8988T (cell line): ENCODE measurements around the gene CWC22.
"Not testable (repeated sequence)": the region's sequence is repeated elsewhere in the genome, so short reads cannot be mapped to it uniquely, and the experiment has no call there.

Source experiments
- DNase-seq: peaks from one replicate; pipeline ENCODE4 v3.0.0; 2011

CWC22 gene

GRCh38 chr2:180002198-180002770 is 4.8 kb downstream of the CWC22 start:
- DNase-seq: no peak

- no peak for DNase-seq
Observed at GRCh38 chr2:180001726-180002125, 5.4 kb downstream of the CWC22 start.

- no peak for DNase-seq
Observed at GRCh38 chr2:180000434-180000833, 6.7 kb downstream of the CWC22 start.

GRCh38 chr2:179999000-179999399 is 8.1 kb downstream of the CWC22 start:
- DNase-seq: no peak

GRCh38 chr2:179995741-179996515 is 11.2 kb downstream of the CWC22 start:
- DNase-seq: no peak

GRCh38 chr2:179991344-179991743 is 15.8 kb downstream of the CWC22 start:
- DNase-seq: no peak

- DNase-seq: no peak
Observed at GRCh38 chr2:179990676-179991317, 16.3 kb downstream of the CWC22 start.

- no peak for DNase-seq
Observed at GRCh38 chr2:179987916-179988315, 19.2 kb downstream of the CWC22 start.

- no peak for DNase-seq
Observed at GRCh38 chr2:179985163-179985820, 21.8 kb downstream of the CWC22 start.

GRCh38 chr2:179983250-179983932 is 23.7 kb downstream of the CWC22 start:
- DNase-seq: no peak

GRCh38 chr2:179981085-179981484 is 26.0 kb downstream of the CWC22 start:
- no peak for DNase-seq

GRCh38 chr2:179974761-179975160 is 32.3 kb downstream of the CWC22 start:
- DNase-seq: no peak

- no peak for DNase-seq
Observed at GRCh38 chr2:179966778-179967394, 40.2 kb downstream of the CWC22 start.

GRCh38 chr2:179965291-179966258 is 41.5 kb downstream of the CWC22 start:
- DNase-seq: no peak

GRCh38 chr2:179963626-179964025 is 43.5 kb downstream of the CWC22 start:
- no peak for DNase-seq

GRCh38 chr2:179958251-179958650 is 48.8 kb downstream of the CWC22 start:
- not testable (repeated sequence) for DNase-seq

GRCh38 chr2:179954026-179954425 is 53.1 kb downstream of the CWC22 start:
- no peak for DNase-seq

GRCh38 chr2:179953359-179953758 is 53.7 kb downstream of the CWC22 start:
- no peak for DNase-seq

- no peak for DNase-seq
Observed at GRCh38 chr2:179952658-179953057, 54.4 kb downstream of the CWC22 start.

- DNase-seq: no peak
Observed at GRCh38 chr2:179951680-179952079, 55.4 kb downstream of the CWC22 start.

GRCh38 chr2:179950391-179950790 is 56.7 kb downstream of the CWC22 start:
- no peak for DNase-seq
